ENCODE measurements around the gene CCDC146. TPM values are rescaled to one million over a fixed set of nuclear protein-coding genes. Genes with fewer than 3 reads are reported as not detected.

The CCDC146 gene
- total and polyA plus RNA-seq, 8 donors, result 2.5 to 7.9 (median 3.3) TPM

GRCh38 chr7:77335581-77335980 is 213.2 kb downstream of the CCDC146 start:
- no peak for TF ChIP-seq CTCF (IDR thresholded peaks at IDR 0.05)
- FAIRE-seq (no peak), DNase-seq (no peak), ATAC-seq (no peak)
- Histone ChIP-seq H3K4me3 (no peak overlapping the region), H3K4me1 (no peaks in the 10 kb centered on the region), H3K36me3 (no peaks in the 10 kb centered on the region), H3K9me3 (no peaks in the 10 kb centered on the region), H3K27ac (no peak overlapping the region), H3K27me3 (no peaks in the 10 kb centered on the region)
- intact Hi-C loops (cut with DNase I), result no loop called here

GRCh38 chr7:77337456-77337990 is 215.1 kb downstream of the CCDC146 start:
- no peak for DNase-seq
- Histone ChIP-seq H3K4me3 (no peak overlapping the region), H3K27ac (no peak overlapping the region), H3K36me3 (no peaks in the 10 kb centered on the region), H3K4me1 (no peaks in the 10 kb centered on the region), H3K9me3 (no peaks in the 10 kb centered on the region), H3K27me3 (no peaks in the 10 kb centered on the region)
- no peak for ATAC-seq
- TF ChIP-seq CTCF (IDR thresholded peaks at IDR 0.05), result no peak
- 90 to 95% methylated on average over 2 of the region's 2 CpGs for WGBS, 2 donors
- intact Hi-C loops (cut with DNase I), result no loop called here
- FAIRE-seq, result no peak

- H3K4me1 ChIP-seq, result no peaks in the 10 kb centered on the region
- H3K36me3 ChIP-seq, result no peaks in the 10 kb centered on the region
- WGBS, 2 donors, result 79 to 88% methylated on average over 4 of the region's 4 CpGs
- peak in 1 of 4 donors; percentile 22 for ATAC-seq
- no peak for FAIRE-seq
- no peak for TF ChIP-seq CTCF (IDR thresholded peaks at IDR 0.05)
- no peak overlapping the region for H3K27ac ChIP-seq
- H3K27me3 ChIP-seq, result no peaks in the 10 kb centered on the region
- intact Hi-C loops (cut with DNase I), result no loop called here
- DNase-seq, result no peak
- no peaks in the 10 kb centered on the region for H3K9me3 ChIP-seq
- H3K4me3 ChIP-seq, result no peak overlapping the region
These were observed 215.8 kb downstream of the CCDC146 start for GRCh38 chr7:77338260-77338659.

- no peaks in the 10 kb centered on the region for H3K4me1 ChIP-seq
- no peak overlapping the region for H3K4me3 ChIP-seq
- H3K36me3 ChIP-seq, result no peaks in the 10 kb centered on the region
- no peaks in the 10 kb centered on the region for H3K27me3 ChIP-seq
- no peak for TF ChIP-seq CTCF (IDR thresholded peaks at IDR 0.05)
- DNase-seq (no peak), FAIRE-seq (no peak), ATAC-seq (peak in 2 of 4 donors; percentile 40 to 46)
- no peaks in the 10 kb centered on the region for H3K9me3 ChIP-seq
- H3K27ac ChIP-seq, result no peak overlapping the region
- 81 to 94% methylated on average over 5 of the region's 5 CpGs for WGBS, 2 donors
- intact Hi-C loops (cut with DNase I), result no loop called here
These were observed 216.6 kb downstream of the CCDC146 start for GRCh38 chr7:77338883-77339629.

GRCh38 chr7:77339726-77340125 is 217.3 kb downstream of the CCDC146 start:
- Histone ChIP-seq H3K4me3 (no peak overlapping the region), H3K27ac (no peak overlapping the region), H3K9me3 (no peaks in the 10 kb centered on the region), H3K4me1 (no peaks in the 10 kb centered on the region), H3K36me3 (no peaks in the 10 kb centered on the region), H3K27me3 (no peaks in the 10 kb centered on the region)
- FAIRE-seq (no peak), ATAC-seq (no peak), DNase-seq (no peak)
- intact Hi-C loops (cut with DNase I), result no loop called here
- 81 to 82% methylated on average over 5 of the region's 5 CpGs for WGBS, 2 donors
- TF ChIP-seq CTCF (IDR thresholded peaks at IDR 0.05), result no peak

Measured in pancreas (tissue), 10 donors.